Tibial nerve (tissue), 4 donors: Measurements from ENCODE around the gene PRCD. TPM values are rescaled to one million over a fixed set of nuclear protein-coding genes. Genes with fewer than 3 reads are reported as not detected.
A peak's percentile ranks its signal among the peaks of the same experiment; 100 is the strongest.

Experiments used
- DNase-seq, 2 donors: peaks; one replicate each; pipeline ENCODE4 v3.0.0-alpha.2; 2019; ENCODE audit warnings: low spot score in 2 of 2
- H3K27ac ChIP-seq, 4 donors: fragments of 200-600 bp; sonication (generic) in 3 of 4; one replicate each; pipeline ENCODE4 v1.5.1; 2017 to 2019; ENCODE audit warnings: mild to moderate bottlenecking in 1 of 4
- H3K27me3 ChIP-seq, 2 donors: fragments of 200-600 bp; sonication (generic) in 1 of 2; one replicate each; pipeline versions ENCODE4 v1.5.1 to v1.6.0; 2017 to 2019
- H3K36me3 ChIP-seq, 3 donors: fragments of 200-600 bp; sonication (generic); one replicate each; pipeline ENCODE4 v1.5.1; 2018 to 2019
- H3K4me1 ChIP-seq, 4 donors: fragments of 200-600 bp; sonication (generic) in 3 of 4; one replicate each; pipeline ENCODE4 v1.5.1; 2017 to 2019
- H3K4me3 ChIP-seq, 4 donors: fragments of 200-600 bp; sonication (generic) in 3 of 4; one replicate each; pipeline ENCODE4 v1.5.1; 2017 to 2019; ENCODE audit warnings: mild to moderate bottlenecking in 1 of 4, moderate library complexity in 1 of 4
- H3K9me3 ChIP-seq, 4 donors: fragments of 200-600 bp; sonication (generic) in 3 of 4; one replicate each; pipeline ENCODE4 v1.5.1; 2017 to 2019
- CTCF ChIP-seq, 5 experiments: fragments of 200-600 bp in 3 of 5; fragments of 450-650 bp in 2 of 5; sonication (generic) in 3 of 5; IDR thresholded peaks; one replicate each; pipeline ENCODE4 v1.5.1; 2016 to 2019; ENCODE audit warnings: antibody characterized with exemption in 5 of 5, mild to moderate bottlenecking in 3 of 5, moderate library complexity in 2 of 5
- EP300 ChIP-seq, 2 donors: sonication (generic); formaldehyde crosslinking; IDR thresholded peaks; one replicate each; pipeline ENCODE4 v1.6.1; 2017; ENCODE audit warnings: antibody characterized with exemption in 2 of 2, mild to moderate bottlenecking in 1 of 2
- POLR2A ChIP-seq, 2 donors: fragments of 450-650 bp; IDR thresholded peaks; one replicate each; pipeline ENCODE4 v1.6.1; 2017; ENCODE audit warnings: antibody characterized with exemption in 2 of 2, mild to moderate bottlenecking in 2 of 2, moderate library complexity in 2 of 2
- WGBS, 2 donors: methylation state at CpG; one replicate each; pipeline ENCODE4 v1.1.5; 2018; 5-methylcytosine and 5-hydroxymethylcytosine counted together
- total RNA-seq, 4 donors: library from RNA; depleted of rRNA; stranded (reverse); fragments of >200 nt; gene quantifications; one replicate each; pipeline ENCODE4 v1.1.0, GENCODE V29; 2016

PRCD gene
- total RNA-seq, 4 donors from 2014 or later = 6.6 to 23.5 (median 14.1) TPM

DNA sequence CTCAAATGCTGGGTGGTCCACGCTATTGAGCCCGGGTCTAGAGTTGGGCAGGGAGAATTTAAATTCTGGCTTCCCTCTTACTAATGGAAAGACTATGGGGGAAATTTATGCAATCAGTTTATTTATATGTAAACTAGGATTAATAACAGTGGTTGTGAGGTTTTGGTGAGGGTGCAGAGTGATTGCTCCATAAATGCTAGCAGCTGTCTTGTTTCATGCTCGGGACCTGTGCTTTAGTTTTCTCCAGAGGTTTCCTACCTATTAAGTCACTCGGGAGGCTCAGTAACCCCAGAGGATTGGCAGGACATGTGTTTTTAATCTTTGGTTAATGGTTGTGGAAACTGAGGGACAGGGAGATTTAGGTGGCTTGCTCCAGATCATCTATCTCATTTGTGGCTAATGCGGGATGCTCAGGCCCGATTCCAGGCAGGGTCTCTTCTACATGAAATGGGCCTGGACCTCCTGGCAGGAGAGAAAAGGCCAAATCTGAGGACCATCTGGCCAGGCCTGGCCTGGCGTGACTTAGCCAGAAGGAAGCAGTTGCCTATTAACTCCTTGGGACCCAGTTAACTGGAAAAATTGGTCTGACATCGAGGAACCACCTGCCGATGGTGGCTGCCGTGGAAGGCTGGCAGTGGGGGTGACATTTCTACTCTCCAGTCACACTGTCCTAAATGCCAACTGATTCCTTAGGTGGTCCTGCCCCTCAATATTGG, 2.1 kb downstream of the PRCD start:
- Histone ChIP-seq H3K9me3 (no peaks in the 10 kb centered on the region), H3K36me3 (no peaks in the 10 kb centered on the region), H3K4me1 (peaks cover 0 to 83% (median 38%) of the 10 kb centered on the region in 4 donors), H3K27ac (no peak overlapping the region), H3K4me3 (no peak overlapping the region), H3K27me3 (no peaks in the 10 kb centered on the region)
- no peak for DNase-seq
- TF ChIP-seq EP300 (IDR thresholded peaks at IDR 0.05) (no peak), CTCF (IDR thresholded peaks at IDR 0.05) (no peak), POLR2A (IDR thresholded peaks at IDR 0.05) (no peak)
- 86% methylated on average over 10 of the region's 10 CpGs for WGBS, 2 donors

GRCh38 chr17:76542566-76542971, 2.7 kb downstream of the PRCD start:
- no peaks in the 10 kb centered on the region for H3K36me3 ChIP-seq
- WGBS, 2 donors = 85 to 88% methylated on average over 10 of the region's 10 CpGs

GRCh38 chr17:76542984-76543383, 3.1 kb downstream of the PRCD start:
- no peak for TF ChIP-seq CTCF (IDR thresholded peaks at IDR 0.05)
- no peak for TF ChIP-seq EP300 (IDR thresholded peaks at IDR 0.05)
- TF ChIP-seq POLR2A (IDR thresholded peaks at IDR 0.05) = no peak
- H3K4me1 ChIP-seq = peaks cover 0 to 79% (median 40%) of the 10 kb centered on the region in 4 donors
- WGBS, 2 donors = 81 to 90% methylated on average over 2 to 5 of the region's 8 CpGs
- H3K27me3 ChIP-seq = no peaks in the 10 kb centered on the region
- no peaks in the 10 kb centered on the region for H3K36me3 ChIP-seq
- H3K9me3 ChIP-seq = no peaks in the 10 kb centered on the region
- no peak for DNase-seq
- H3K27ac ChIP-seq = peak overlapping the region in 1 of 4 donors; percentile 74
- H3K4me3 ChIP-seq = no peak overlapping the region

More at GRCh38 chr17:76542566-76542971, 2.7 kb downstream of the PRCD start:
- no peak for TF ChIP-seq POLR2A (IDR thresholded peaks at IDR 0.05)
- TF ChIP-seq CTCF (IDR thresholded peaks at IDR 0.05) = no peak
- TF ChIP-seq EP300 (IDR thresholded peaks at IDR 0.05) = no peak
- Histone ChIP-seq H3K27ac (no peak overlapping the region), H3K4me3 (no peak overlapping the region), H3K9me3 (no peaks in the 10 kb centered on the region), H3K27me3 (no peaks in the 10 kb centered on the region), H3K4me1 (peaks cover 0 to 83% (median 41%) of the 10 kb centered on the region in 4 donors)
- DNase-seq = no peak

DNA sequence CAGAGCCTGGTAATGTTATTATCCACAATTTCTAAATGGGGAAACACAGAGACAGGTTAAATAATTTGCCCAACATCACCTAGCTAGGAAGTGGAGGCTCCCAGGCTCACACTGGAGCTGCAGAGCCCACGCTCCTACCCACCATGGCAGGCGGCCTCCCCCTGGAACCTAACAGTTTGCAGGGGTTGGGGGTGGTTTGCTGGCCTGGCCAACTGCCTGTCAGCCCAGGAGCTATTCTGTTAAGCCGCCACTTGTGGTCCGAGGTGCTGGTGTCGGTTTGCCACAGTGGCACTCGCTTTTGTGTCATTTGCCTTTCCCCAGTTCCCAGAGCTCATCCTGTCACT, 3.6 kb downstream of the PRCD start:
- Histone ChIP-seq H3K4me1 (peaks cover 0 to 74% (median 35%) of the 10 kb centered on the region in 4 donors), H3K27ac (peak overlapping the region in 1 of 4 donors; percentile 74), H3K27me3 (no peaks in the 10 kb centered on the region), H3K9me3 (no peaks in the 10 kb centered on the region), H3K36me3 (no peaks in the 10 kb centered on the region), H3K4me3 (no peak overlapping the region)
- no peak for DNase-seq
- TF ChIP-seq CTCF (IDR thresholded peaks at IDR 0.05) (no peak), POLR2A (IDR thresholded peaks at IDR 0.05) (no peak), EP300 (IDR thresholded peaks at IDR 0.05) (no peak)
- 64 to 66% methylated on average over 6 of the region's 6 CpGs for WGBS, 2 donors

DNA sequence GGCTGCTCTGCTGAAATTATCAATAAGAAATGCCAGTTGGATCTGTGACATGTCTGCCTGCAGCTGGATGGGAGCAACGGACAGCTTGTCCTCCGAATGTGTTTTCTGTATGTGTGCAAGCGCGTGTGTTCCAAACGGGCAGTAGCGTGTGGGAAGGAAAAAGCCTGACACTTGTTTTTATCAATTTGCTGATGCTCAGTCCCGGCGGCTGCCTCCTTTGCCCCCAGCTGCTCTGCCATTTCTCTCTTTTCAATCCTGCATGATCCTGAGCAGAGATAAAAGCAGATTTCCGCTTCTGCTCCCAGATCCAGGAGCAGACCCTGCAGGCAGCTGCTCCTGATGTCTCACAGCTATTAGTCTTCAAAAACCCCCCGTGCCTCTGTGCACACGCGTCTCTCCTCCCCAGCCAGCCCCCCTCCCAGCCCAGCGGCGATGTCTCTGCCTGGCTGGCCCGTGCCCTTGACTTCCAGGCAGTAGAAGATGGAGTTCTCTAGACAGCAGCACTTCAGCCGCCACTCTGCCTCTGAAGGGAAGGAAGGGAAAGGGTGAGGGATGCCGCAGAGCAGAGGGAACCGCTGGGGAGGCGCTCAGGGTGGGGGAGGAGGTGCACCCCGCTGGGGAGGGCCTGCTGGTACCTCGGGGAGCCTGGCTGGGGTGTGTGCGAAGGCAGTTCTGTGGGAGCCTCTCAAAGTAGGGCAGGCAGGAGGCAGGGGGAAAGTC, 4.1 kb downstream of the PRCD start:
- H3K4me1 ChIP-seq = peaks cover 0 to 69% (median 32%) of the 10 kb centered on the region in 4 donors
- peak overlapping the region in 1 of 4 donors; percentile 2 for H3K4me3 ChIP-seq
- WGBS, 2 donors = 26 to 33% methylated on average over 22 of the region's 22 CpGs
- H3K9me3 ChIP-seq = no peaks in the 10 kb centered on the region
- H3K36me3 ChIP-seq = no peaks in the 10 kb centered on the region
- no peaks in the 10 kb centered on the region for H3K27me3 ChIP-seq
- no peak for DNase-seq
- peak overlapping the region; percentile 20 to 74 (median 52) for H3K27ac ChIP-seq
- no peak for TF ChIP-seq EP300 (IDR thresholded peaks at IDR 0.05)
- TF ChIP-seq POLR2A (IDR thresholded peaks at IDR 0.05) = no peak
